RKO (cell line): ENCODE data around the gene OR6C75.
"Not testable (repeated sequence)": the region's sequence is repeated elsewhere in the genome, so short reads cannot be mapped to it uniquely, and the experiment has no call there.

Experiments used
- DNase-seq: peaks from one replicate; pipeline ENCODE4 v3.0.0-alpha.2; 2016; ENCODE audit warnings: low spot score

OR6C75 gene

DNA sequence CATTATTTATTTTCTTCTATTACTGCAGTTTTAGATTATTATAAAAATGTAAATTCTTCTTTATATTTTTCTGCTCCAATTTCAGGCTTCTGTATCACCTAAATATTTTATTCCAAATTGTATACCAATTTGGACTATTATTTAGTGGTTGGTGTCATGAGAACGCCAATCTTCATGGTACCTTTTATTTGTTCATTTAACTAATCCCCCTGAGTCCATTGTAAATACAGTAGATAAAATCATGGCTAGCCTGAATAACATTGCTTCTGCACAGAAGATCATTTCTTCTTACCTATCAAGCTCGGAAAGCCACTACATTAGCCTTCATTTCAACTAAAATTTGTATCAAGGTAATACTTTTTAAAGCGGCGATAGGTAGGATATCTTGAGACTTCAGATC lies at the start of gene OR6C75:
TSS of gene OR6C75 (plus strand) at position 301 of the 400 bp plus-strand sequence. CDS start 2,136 bp downstream, outside the sequence.
- no peak for DNase-seq

DNA sequence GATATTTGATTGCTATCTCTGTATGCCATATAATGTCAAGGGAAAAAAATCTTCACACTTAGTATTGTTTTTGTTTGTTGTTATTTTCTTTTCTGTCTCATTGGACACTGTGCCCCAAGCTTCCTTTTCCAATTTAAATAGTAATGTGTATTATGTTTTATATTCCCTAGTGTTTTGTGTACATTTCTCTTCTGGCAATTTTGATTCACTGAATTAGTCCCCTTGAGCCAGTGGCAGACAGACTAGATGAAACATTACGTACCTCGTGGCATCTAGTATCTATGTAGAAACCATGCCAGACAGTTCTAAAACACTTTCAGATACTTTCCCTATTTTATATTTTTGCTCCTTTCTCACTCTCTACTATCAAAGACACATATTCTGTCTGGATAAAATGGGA lies 48.7 kb upstream of the OR6C75 start, which contains the start of gene OR6C1:
TSS of gene OR6C1 (plus strand) at position 301 of the 400 bp plus-strand sequence. CDS start 6,257 bp downstream, outside the sequence.
- no peak for DNase-seq

DNA sequence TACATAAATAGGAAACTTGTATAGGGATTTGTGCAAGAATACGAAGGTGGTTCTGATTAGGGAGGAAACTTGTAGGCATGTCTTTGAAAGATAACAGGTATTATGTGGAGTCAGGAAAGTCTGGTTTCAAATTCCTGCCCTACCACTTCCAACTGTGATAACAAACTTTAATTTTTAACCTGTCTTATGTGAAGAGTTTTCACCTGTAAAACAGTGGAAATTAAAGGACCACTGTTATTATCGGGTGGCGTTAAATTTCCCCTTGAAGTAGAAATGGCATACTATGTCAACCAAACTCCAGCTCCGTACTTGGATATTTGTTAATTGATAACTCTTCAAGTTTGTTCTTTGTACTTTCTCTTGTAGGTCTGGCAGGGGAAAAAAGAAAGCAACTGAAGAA lies 42.6 kb upstream of the OR6C75 start:
- no peak for DNase-seq

DNA sequence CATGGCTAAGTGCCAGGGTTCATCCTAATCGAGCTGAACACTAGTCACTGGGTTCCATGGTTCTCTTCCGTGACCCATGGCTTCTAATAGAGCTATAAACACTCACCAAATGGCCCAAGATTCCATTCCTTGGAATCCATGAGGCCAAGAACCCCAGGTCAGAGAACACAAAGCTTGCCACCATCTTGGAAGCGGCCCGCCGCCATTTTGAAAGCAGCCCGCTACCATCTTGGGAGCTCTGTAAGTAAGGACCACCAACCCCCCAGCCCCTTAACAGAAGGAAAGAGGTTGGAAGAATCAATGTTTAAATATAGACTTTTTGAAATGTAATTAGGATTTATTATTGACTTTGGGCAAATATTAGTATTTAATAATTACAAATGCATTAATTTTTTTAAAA lies 37.0 kb upstream of the OR6C75 start:
- DNase-seq: not testable (repeated sequence)

DNA sequence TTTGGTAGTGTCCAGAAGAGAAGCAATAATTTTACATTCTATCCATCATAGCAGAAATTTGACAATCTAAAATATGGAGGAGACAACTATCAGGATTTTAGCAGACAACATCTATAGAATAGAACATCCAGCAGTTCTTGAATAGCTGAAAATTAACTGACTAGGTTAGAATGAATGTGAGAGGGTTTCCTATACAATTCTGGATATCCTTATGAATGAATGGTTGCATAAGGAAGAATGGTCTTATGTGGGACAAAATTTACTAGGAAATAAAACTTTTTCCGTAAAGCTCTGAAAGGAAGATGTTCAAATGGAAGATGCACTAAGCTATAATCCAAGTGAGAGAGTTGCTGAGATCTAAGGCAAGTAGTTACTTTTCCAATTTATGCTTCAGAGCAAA lies 32.3 kb upstream of the OR6C75 start, which contains the start of gene OR6C3:
TSS of gene OR6C3 (plus strand) at position 301 of the 400 bp plus-strand sequence. CDS start 955 bp downstream, outside the sequence.
- no peak for DNase-seq

DNA sequence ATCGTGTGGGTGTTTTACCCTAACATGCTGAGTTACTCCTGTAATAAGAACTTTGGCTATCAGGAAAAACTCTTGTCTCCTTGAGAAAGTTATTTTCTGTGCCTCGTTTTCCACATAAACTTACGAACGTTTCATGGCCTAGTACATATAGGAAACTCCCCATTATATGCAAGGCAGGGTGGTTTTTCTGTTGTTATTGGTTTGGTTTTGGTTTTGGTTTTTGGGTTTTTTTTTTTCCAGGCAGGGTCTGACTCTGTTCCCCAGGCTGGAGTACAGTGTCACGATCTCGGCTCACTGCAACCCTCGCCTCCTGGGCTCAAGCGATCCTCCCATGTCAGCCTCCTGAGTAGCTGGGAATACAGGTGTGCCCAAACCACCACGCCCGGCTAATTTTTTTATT lies 26.8 kb upstream of the OR6C75 start:
- DNase-seq: no peak

DNA sequence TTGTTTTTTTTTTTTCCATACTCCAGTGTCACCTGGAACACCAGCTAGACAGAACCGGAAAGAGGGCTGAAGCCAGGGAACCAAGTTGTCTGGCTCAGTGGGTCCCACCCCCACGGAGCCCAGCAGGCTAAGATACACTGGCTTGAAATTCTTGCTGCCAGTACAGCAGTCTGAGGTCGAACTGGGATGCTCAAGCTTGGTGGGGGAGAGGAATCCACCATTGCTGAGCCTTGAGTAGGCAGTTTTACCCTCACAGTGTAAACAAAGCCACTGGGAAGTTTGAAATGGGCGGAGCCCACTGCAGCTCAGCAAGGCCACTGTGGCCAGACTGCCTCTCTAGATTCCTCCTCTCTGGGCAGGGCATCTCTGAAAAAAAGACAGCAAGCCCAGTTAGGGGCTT lies 7.4 kb upstream of the OR6C75 start:
- DNase-seq: not testable (repeated sequence)

DNA sequence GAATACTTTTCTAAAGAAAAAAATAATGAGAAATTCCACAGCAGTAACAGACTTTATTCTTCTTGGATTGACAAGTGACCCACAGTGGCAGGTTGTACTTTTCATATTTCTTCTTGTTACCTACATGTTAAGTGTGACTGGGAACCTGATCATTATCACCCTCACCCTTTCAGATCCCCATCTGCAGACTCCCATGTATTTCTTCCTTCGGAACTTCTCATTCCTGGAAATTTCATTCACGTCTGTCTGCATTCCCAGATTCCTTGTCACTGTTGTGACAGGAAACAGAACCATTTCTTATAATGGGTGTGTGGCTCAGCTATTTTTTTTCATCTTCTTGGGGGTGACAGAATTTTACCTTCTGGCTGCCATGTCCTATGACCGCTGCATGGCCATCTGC lies 2.3 kb downstream of the OR6C75 start:
- DNase-seq: no peak

DNA sequence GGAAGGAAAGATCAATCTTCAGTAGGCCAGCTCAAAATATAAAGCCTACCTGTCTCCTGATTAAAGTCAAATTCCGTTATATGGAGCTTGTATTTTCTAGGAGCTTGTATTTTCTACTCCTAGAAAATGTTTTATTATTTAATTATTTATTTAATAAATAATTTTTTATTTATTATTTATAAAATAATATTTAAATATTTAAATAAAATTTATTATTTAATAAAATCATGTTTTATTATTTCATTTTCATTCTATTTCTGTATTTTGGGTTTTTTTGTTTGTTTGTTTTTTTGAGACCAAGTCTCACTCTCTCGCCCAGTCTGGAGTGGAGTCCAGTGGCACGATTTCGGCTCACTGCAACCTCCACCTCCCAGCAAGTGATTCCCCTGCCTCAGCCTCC lies 9.7 kb downstream of the OR6C75 start:
- DNase-seq: no peak

DNA sequence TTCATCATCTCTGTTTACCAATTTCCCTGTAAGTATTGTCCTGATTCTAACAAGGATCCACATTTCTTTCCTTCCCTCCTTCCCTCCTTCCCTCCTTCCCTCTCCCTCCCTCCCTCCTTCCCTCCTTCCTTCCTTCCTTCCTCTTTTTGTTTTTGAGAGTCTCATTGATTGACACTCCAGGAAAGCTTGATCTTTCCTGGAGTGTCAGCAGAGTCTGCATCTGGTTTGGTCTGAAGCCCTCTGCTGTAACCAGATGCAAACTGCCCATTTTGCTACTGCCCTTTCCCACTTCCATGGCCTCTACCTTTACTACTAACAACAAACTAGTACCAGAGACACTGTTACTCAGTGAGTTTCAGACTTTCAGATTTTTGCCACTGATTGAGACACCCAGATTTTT lies 23.1 kb downstream of the OR6C75 start:
- DNase-seq: no peak

DNA sequence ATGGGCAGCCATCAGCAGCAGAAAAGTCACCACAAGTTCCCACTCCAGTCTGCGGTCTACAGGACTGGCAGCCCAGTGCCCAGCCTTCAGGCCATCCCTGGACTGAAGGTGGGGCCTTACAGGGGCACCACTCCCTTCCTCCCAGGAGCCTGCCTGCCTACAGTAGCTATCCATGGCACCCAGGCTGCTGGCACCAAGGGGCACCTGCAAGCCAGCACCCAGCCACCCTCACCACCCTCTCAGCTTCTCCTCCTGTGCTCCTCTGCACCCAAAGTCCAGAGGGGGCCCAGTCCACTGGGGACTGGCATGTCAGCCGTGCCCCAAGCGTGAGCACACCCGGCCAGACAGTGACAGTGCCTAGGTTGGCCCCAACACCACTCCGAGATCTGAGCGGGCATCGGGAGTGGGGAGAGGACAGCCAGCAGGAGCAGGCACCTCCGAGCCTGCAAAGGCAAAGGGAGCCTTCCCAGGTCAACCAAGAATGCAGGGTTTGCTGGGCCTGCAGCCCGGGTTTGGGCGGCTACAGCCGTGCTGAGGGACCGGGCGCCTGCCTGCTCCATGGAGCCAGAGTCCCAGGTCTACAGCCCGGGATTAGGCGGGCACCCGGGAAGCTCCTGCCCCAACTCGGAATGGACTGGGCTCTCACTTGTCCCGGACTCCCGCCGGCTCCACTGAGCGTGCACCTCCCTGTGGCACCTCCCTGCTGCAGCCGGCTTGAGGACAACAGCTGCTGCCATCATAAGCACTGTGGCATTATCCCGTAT lies 29.4 kb downstream of the OR6C75 start:
- DNase-seq: no peak

DNA sequence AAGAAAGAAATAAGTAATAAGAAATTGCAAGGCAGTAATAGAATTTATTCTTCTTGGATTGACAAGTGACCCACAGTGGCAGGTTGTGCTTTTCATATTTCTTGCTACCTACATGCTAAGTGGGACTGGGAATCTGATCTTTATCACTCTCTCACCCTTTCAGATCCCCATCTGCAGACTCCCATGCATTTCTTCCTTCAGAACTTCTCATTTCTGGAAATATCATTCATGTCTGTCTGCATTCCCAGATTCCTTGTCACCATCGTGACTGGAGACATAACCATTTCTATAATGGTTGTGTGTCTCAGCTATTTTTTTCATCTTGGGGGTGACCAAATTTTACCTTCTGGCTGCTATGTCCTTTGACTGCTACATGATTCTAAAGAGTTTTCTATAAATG lies 33.6 kb downstream of the OR6C75 start:
- DNase-seq: no peak

DNA sequence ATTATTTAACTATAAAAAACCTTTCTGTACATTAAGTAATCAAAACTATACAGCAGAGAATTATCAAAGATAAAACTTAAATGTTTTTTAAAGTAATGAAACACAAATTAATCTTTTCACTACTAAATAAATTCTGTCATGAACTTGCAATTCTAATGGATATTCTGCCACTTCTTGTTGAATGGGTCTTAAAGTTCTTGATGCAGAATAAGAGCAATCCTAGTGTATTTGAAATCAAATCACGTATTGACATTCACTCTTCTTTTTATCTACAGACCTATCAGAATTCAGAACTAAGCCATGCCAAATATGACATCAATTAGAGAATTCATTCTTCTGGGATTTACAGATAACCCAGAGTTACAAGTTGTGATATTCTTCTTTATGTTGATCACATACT lies 37.5 kb downstream of the OR6C75 start, which contains the start of gene OR6C65:
TSS of gene OR6C65 (plus strand) at position 301 of the 400 bp plus-strand sequence. CDS start at position 301, 0 bp downstream.
- no peak for DNase-seq

DNA sequence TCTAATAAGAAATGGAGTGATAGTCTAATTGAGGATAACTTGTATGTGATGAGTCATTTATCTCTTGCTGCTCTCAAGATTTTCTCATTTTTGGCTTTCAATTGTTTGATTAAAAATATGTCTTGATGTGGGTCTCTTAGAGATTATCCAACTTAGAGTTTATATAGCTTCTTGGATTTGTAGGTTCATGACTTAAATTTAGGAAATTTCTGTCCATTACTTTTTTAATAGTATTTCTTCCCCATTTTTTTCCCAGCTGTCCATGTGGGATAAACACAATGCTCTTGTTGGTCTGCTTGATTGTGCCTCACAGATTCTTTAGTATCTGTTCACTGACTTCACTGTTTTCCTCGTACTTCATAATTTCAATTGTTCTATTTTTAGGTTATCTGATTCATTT lies 45.1 kb downstream of the OR6C75 start:
- no peak for DNase-seq

DNA sequence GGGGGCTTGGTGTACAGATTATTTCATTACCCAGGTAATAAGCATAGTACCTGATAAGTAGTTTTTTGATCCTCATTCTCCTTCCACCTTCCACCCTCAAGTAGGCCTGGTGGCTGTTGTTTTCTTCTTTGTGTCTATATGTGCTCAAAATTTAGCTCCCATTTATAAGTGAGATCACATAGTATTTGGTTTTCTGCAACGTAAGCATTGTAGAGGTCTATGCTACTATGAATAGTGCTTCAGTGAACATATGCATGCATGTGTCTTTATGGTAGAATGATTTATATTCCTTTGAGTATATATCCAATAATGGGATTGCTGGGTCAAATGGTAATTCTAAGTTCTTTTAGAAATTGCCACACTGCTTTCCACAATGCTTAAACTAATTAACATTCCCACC lies 46.4 kb downstream of the OR6C75 start:
- not testable (repeated sequence) for DNase-seq

DNA sequence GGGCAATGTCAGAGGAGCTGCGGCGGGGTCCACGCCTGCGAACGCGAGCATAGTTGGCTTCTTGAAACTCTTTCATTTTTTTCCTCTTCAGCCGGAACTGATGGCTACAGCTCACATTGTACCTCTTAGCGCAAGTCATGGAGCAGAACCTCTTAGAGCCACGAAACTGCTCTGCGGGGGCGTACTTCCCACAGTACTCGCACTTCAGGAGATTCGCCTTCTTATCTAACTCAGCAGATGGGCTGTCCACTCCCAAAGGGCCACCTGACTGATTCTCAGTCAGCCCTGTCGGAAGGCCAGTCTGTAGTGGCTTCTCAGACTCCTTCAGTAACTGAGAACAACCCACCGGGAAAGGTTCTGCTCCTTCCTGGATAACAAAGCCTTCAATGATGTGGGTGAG lies 49.4 kb downstream of the OR6C75 start:
- not testable (repeated sequence) for DNase-seq

DNA sequence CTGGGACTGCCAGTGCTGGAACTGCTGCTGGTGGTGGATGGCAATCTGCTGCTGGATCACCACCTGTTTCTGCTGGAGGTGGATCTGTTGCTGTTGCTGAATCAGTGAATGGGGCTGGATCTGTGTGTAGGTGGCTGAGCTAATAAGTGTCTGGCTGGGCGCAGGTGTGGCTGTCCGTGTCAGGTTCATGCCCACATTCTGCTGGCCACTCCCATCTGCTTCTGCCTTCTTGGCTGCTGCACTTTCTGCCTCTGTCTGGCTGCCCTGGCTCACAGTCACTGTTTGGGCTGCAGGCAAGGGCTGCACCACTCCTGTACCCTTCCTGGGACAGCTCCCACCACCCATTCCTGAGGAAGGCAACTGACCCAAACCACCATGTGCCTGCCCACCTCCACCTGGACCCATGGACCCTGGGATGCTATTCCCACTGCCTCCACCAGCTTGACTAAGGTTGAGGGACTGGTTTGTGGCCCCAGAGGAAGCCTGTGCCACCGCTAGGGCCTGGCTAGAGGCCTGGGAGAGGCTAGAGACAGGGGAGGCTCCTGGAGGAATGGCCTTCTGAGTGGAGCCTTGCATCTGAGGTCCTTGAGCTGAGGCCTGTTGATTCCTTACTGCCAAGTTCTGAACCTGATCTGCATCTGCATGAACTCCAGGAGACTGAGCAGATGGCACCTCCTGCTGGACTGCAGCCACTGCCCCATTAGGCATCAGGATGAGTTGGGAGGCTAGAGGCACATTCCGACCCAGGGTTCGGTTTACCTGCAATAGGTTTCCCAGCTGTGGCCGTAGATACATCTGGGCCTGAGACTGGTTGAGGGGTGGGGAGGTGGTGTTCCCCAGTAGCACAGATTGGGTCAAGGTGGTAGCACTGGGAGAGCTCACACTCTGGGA lies 51.0 kb downstream of the OR6C75 start:
- DNase-seq: not testable (repeated sequence)

DNA sequence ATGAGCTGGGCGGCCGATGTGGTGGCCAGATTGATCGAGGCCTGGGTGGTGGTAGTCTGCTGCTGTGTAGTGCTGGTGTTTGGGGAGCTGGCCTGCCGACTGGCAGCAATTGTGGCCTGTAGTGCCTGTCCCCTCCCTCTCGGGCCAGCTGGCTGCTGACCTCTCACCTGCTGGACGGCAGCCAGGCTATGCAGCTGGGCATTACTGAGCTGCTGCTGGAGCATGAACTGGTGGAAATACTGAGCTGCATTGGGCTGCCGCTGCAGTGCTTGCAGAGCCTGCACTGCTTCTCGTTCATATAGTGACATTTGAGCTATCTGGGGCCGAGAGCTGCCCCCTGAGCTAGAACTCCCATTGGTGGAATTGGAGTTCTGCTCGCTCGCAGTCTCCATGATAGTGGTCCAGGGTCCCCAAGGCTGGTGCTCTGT lies 51.6 kb downstream of the OR6C75 start:
- not testable (repeated sequence) for DNase-seq

DNA sequence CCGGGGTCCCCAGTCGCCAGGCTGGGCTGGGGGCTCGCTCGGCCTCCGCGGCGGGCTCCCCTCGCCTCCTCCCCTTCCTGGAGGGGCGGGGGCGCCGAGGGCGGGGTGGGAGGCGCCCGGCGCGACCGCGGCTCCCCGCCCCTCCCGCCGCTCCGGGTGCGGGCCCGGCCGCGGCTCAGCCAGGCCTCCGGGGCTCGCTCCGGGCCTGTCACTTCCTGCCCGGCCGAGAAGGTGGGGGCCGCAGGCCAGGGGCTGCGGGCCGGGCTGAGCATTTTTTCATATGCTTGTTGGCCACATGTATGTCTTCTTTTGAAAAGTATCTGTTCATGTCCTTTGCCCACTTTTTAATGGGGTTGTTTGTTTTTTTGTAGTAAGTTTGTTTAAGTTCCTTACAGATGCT lies 52.1 kb downstream of the OR6C75 start:
- not testable (repeated sequence) for DNase-seq

DNA sequence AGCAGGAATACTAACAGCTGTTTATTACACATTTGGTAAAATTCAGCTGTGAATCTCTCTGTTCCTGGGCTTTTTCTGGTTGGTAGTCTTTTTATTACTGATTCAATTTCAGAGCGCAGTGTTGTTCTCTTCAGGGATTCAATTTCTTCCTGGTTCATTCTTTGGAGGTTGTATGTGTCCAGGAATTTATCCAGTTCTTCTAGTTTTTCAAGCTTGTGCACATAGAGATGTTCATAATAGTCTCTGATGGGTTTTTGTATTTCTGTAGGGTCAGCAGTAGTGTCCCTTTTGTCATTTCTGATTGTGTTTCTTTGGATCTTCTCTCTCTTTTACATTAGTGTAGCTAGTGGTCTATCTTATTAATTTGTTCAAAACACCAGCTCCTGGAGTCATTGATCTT lies 54.2 kb downstream of the OR6C75 start:
- no peak for DNase-seq
